HepG2 (cell line): ENCODE data around the gene NSF. TPM values are rescaled to one million over a fixed set of nuclear protein-coding genes. Genes with fewer than 3 reads are reported as not detected.
A peak's percentile ranks its signal among the peaks of the same experiment; 100 is the strongest.

Experiments used
- CBFB ChIP-seq: sonication (generic); formaldehyde crosslinking; IDR thresholded peaks from 2 replicates; pipeline ENCODE4 v1.4.0; 2020; ENCODE audit warnings: missing genetic modification reagents
- ERF ChIP-seq: IDR thresholded peaks from 2 replicates; pipeline ENCODE4 v1.6.1; 2018; ENCODE audit warnings: missing biosample characterization, missing genetic modification reagents
- FIP1L1 ChIP-seq: fragments of 200-400 bp; formaldehyde crosslinking; IDR thresholded peaks from 2 replicates; pipeline ENCODE4 v1.6.1; 2018; ENCODE audit warnings: low read depth, mild to moderate bottlenecking, low read length, moderate library complexity, borderline replicate concordance; ENCODE audit not compliant: insufficient read depth
- FOSL1 ChIP-seq: sonication (generic); formaldehyde crosslinking; IDR thresholded peaks from 2 replicates; pipeline ENCODE4 v1.9.0; 2021; ENCODE audit warnings: missing genetic modification reagents, borderline replicate concordance
- GABPA ChIP-seq, 2 experiments: IDR thresholded peaks; 2 replicates each; pipeline ENCODE4 v1.6.1; 2011 to 2016; ENCODE audit warnings: low read depth in 2 of 2, low read length in 1 of 2, missing biosample characterization in 1 of 2, missing genetic modification characterization in 1 of 2
- KLF12 ChIP-seq: sonication (generic); formaldehyde crosslinking; IDR thresholded peaks from 2 replicates; pipeline ENCODE4 v1.4.0; 2020; ENCODE audit warnings: missing genetic modification reagents, borderline replicate concordance
- PRDM10 ChIP-seq: sonication (generic); formaldehyde crosslinking; IDR thresholded peaks from 2 replicates; pipeline ENCODE4 v1.4.0; 2020; ENCODE audit warnings: low read depth, missing genetic modification reagents
- RBFOX2 ChIP-seq: fragments of 200-400 bp; formaldehyde crosslinking; IDR thresholded peaks from 2 replicates; pipeline ENCODE4 v1.6.1; 2017; ENCODE audit warnings: low read depth, mild to moderate bottlenecking, low read length
- TEAD2 ChIP-seq: sonication (generic); formaldehyde crosslinking; IDR thresholded peaks from 2 replicates; pipeline ENCODE4 v1.9.0; 2021; ENCODE audit warnings: missing genetic modification reagents
- TRAFD1 ChIP-seq: sonication (generic); formaldehyde crosslinking; IDR thresholded peaks from 2 replicates; pipeline ENCODE4 v1.5.1; 2020; ENCODE audit warnings: missing genetic modification reagents, mild to moderate bottlenecking, borderline replicate concordance
- TRIM22 ChIP-seq: fragments of 450-650 bp; IDR thresholded peaks from 2 replicates; pipeline ENCODE4 v1.6.1; 2017
- U2AF2 ChIP-seq: fragments of 200-400 bp; formaldehyde crosslinking; IDR thresholded peaks from 2 replicates; pipeline ENCODE4 v1.6.1; 2017; ENCODE audit warnings: low read depth, mild to moderate bottlenecking, low read length
- YEATS4 ChIP-seq: sonication (generic); formaldehyde crosslinking; IDR thresholded peaks from 2 replicates; pipeline ENCODE4 v1.4.0; 2020; ENCODE audit warnings: missing genetic modification reagents, borderline replicate concordance
- ZBTB7A ChIP-seq: sonication (generic); formaldehyde crosslinking; IDR thresholded peaks from 2 replicates; pipeline ENCODE4 v1.8.0; 2022; ENCODE audit warnings: mild to moderate bottlenecking, missing genetic modification reagents
- ZKSCAN8 ChIP-seq: IDR thresholded peaks from 2 replicates; pipeline ENCODE4 v1.6.1; 2016; ENCODE audit warnings: borderline replicate concordance, missing genetic modification reagents, missing compliant biosample characterization
- ZNF503 ChIP-seq: sonication (generic); formaldehyde crosslinking; IDR thresholded peaks from 2 replicates; pipeline ENCODE4 v1.4.0; 2020; ENCODE audit warnings: missing genetic modification reagents
- ZNF746 ChIP-seq: sonication (generic); formaldehyde crosslinking; IDR thresholded peaks from 2 replicates; pipeline ENCODE4 v1.8.0; 2022; ENCODE audit warnings: mild to moderate bottlenecking, missing genetic modification reagents
- ZNF839 ChIP-seq: sonication (generic); formaldehyde crosslinking; IDR thresholded peaks from 2 replicates; pipeline ENCODE4 v1.4.0; 2020; ENCODE audit warnings: missing genetic modification reagents, mild to moderate bottlenecking, borderline replicate concordance
- ZSCAN12 ChIP-seq: sonication (generic); formaldehyde crosslinking; IDR thresholded peaks from 2 replicates; pipeline ENCODE4 v1.9.0; 2021; ENCODE audit warnings: mild to moderate bottlenecking, missing genetic modification reagents
- ZSCAN25 ChIP-seq: sonication (generic); formaldehyde crosslinking; IDR thresholded peaks from 2 replicates; pipeline ENCODE4 v1.8.0; 2022; ENCODE audit warnings: mild to moderate bottlenecking, missing genetic modification reagents
- polyA plus RNA-seq, 8 experiments: library from polyadenylated mRNA; depleted of rRNA in 3 of 8; stranded (reverse) in 7 of 8; unstranded in 1 of 8; fragments of >200 nt; fragmentation: Illumina TruSeq in 4 of 8; extraction: Trizol in 4 of 8; gene quantifications; 2 replicates each; pipeline versions ENCODE4 v1.2.1 to v1.2.3, GENCODE V29; 2011 to 2016; ENCODE audit warnings: low read depth in 4 of 8, missing spikeins in 1 of 8, mixed read lengths in 1 of 8; ENCODE audit not compliant: insufficient read depth in 1 of 8
- total RNA-seq, 5 experiments: library from RNA; depleted of rRNA; stranded (reverse); fragments of >200 nt; fragmentation: Illumina TruSeq; extraction: Trizol; gene quantifications; 2 replicates each; pipeline ENCODE4 v1.2.3, GENCODE V29; 2016; ENCODE audit warnings: low read depth in 1 of 5

NSF gene
- total and polyA plus RNA-seq, 2 of the 13 experiments (the other 11 are each of a cell fraction or from before 2014, with no cell fraction given): 21.9 to 37.8 TPM

GRCh38 chr17:46771561-46772474 is 181.3 kb downstream of the NSF start (continued):
- TF ChIP-seq ZNF839 (0 out of 2 replicates have a peak, but pooled peaks have one; percentile 79), FIP1L1 (no peak), FOSL1 (CRISPR knock-in tag) (no peak), KLF12 (peak; percentile 76; the same call in 1 of the 2 replicates), ZNF503 (CRISPR knock-in tag) (peak; percentile 83; the same call in 1 of the 2 replicates), TRAFD1 (CRISPR knock-in tag) (no peak), CBFB (CRISPR knock-in tag) (peak; percentile 76), TRIM22 (no peak), ZNF746 (peak; percentile 84; the same call in 1 of the 2 replicates), TEAD2 (no peak), ZBTB7A (CRISPR knock-in tag) (peak; percentile 93), YEATS4 (CRISPR knock-in tag) (peak; percentile 94), PRDM10 (CRISPR knock-in tag) (no peak), ZKSCAN8 (CRISPR knock-in tag) (0 out of 2 replicates have a peak, but pooled peaks have one; percentile 30), RBFOX2 (peak; percentile 87), ZSCAN25 (CRISPR knock-in tag) (peak; percentile 47; the same call in 1 of the 2 replicates), GABPA (IDR thresholded peaks at IDR 0.05; ENCODE audit: low read depth, low read length) (peak; percentile 44), GABPA (CRISPR knock-in tag; IDR thresholded peaks at IDR 0.05; ENCODE audit: low read depth) (peak; percentile 61; the same call in 1 of the 2 replicates), U2AF2 (no peak), ZSCAN12 (CRISPR knock-in tag) (peak; percentile 78), ERF (CRISPR knock-in tag) (peak; percentile 61)
